Esophagus squamous epithelium (tissue), 5 donors: ENCODE measurements around the gene PDGFD. TPM values are rescaled to one million over a fixed set of nuclear protein-coding genes. Genes with fewer than 3 reads are reported as not detected.

ENCODE experiments used
- DNase-seq: peaks from one replicate; lab custom pipeline; 2025; lab: John Stamatoyannopoulos, UW
- H3K27ac ChIP-seq, 4 donors: fragments of 200-600 bp; sonication (generic); one replicate each; pipeline ENCODE4 v1.5.1; 2016 to 2019; ENCODE audit warnings: mild to moderate bottlenecking in 1 of 4
- H3K27me3 ChIP-seq, 4 donors: fragments of 200-600 bp; sonication (generic); 1 replicate in 3 of 4; 2 replicates in 1 of 4; pipeline versions ENCODE4 v1.5.1 to v1.6.0; 2017 to 2021; ENCODE audit warnings: antibody characterized with exemption in 1 of 4
- H3K36me3 ChIP-seq, 3 donors: fragments of 200-600 bp; sonication (generic); one replicate each; pipeline ENCODE4 v1.5.1; 2016 to 2019
- H3K4me1 ChIP-seq, 3 donors: fragments of 200-600 bp; sonication (generic); one replicate each; pipeline ENCODE4 v1.5.1; 2017 to 2019
- H3K4me3 ChIP-seq, 4 donors: fragments of 200-600 bp; sonication (generic); 1 replicate in 3 of 4; 2 replicates in 1 of 4; pipeline ENCODE4 v1.5.1; 2016 to 2019; ENCODE audit warnings: mild to moderate bottlenecking in 2 of 4, moderate library complexity in 1 of 4
- H3K9me3 ChIP-seq, 3 donors: fragments of 200-600 bp; sonication (generic); one replicate each; pipeline ENCODE4 v1.5.1; 2016 to 2019
- CTCF ChIP-seq, 6 experiments: fragments of 450-650 bp in 4 of 6; fragments of 200-600 bp in 2 of 6; sonication (generic) in 2 of 6; IDR thresholded peaks; one replicate each; pipeline ENCODE4 v1.5.1; 2016 to 2019; ENCODE audit warnings: antibody characterized with exemption in 6 of 6, mild to moderate bottlenecking in 4 of 6, moderate library complexity in 4 of 6
- POLR2A ChIP-seq, 4 donors: fragments of 450-650 bp; IDR thresholded peaks; one replicate each; pipeline ENCODE4 v1.6.1; 2017; ENCODE audit warnings: antibody characterized with exemption in 4 of 4, mild to moderate bottlenecking in 4 of 4, moderate library complexity in 3 of 4
- WGBS, 2 donors: methylation state at CpG; one replicate each; pipeline ENCODE4 v1.1.5; 2018; 5-methylcytosine and 5-hydroxymethylcytosine counted together
- intact Hi-C: fragments of 100-400 bp; cut with DNase I; formaldehyde crosslinking; loops from one replicate; pipeline ENCODE4 v1.15.0; 2022
- total RNA-seq, 4 donors: library from RNA; depleted of rRNA; stranded (reverse); fragments of >200 nt; gene quantifications; one replicate each; pipeline ENCODE4 v1.1.0, GENCODE V29; 2016
- donor health status: DM: yes; HTN: yes; CAD: no.

Gene PDGFD
- total RNA-seq, 4 donors from 2014 or later: 0.27 to 1.9 (median 1.1) TPM

- Histone ChIP-seq H3K36me3 (no peaks in the 10 kb centered on the region), H3K27me3 (no peaks in the 10 kb centered on the region), H3K4me3 (no peak overlapping the region), H3K4me1 (no peaks in the 10 kb centered on the region), H3K9me3 (no peaks in the 10 kb centered on the region), H3K27ac (no peak overlapping the region)
- WGBS, 2 donors: 40 to 43% methylated on average over 2 of the region's 2 CpGs
- no peak for DNase-seq
- intact Hi-C loops: no loop called here
- no peak for TF ChIP-seq POLR2A (IDR thresholded peaks at IDR 0.05)
- TF ChIP-seq CTCF (IDR thresholded peaks at IDR 0.05): no peak
Measured at GRCh38 chr11:104198576-104198975, 34.6 kb upstream of the PDGFD start.

GRCh38 chr11:104191124-104191523 lies 27.2 kb upstream of the PDGFD start:
- DNase-seq: no peak
- intact Hi-C loops: no loop called here
- no peaks in the 10 kb centered on the region for H3K4me1 ChIP-seq
- H3K27me3 ChIP-seq: no peaks in the 10 kb centered on the region
- H3K36me3 ChIP-seq: no peaks in the 10 kb centered on the region
- no peak overlapping the region for H3K4me3 ChIP-seq
- H3K27ac ChIP-seq: no peak overlapping the region
- no peak for TF ChIP-seq POLR2A (IDR thresholded peaks at IDR 0.05)
- WGBS, 2 donors: 73 to 84% methylated on average over 3 of the region's 3 CpGs
- H3K9me3 ChIP-seq: no peaks in the 10 kb centered on the region

GRCh38 chr11:104183593-104183992 lies 19.6 kb upstream of the PDGFD start:
- Histone ChIP-seq H3K4me1 (no peaks in the 10 kb centered on the region), H3K27ac (no peak overlapping the region), H3K4me3 (no peak overlapping the region), H3K36me3 (no peaks in the 10 kb centered on the region), H3K27me3 (no peaks in the 10 kb centered on the region), H3K9me3 (no peaks in the 10 kb centered on the region)
- intact Hi-C loops: no loop called here
- TF ChIP-seq POLR2A (IDR thresholded peaks at IDR 0.05): no peak
- no peak for TF ChIP-seq CTCF (IDR thresholded peaks at IDR 0.05)
- DNase-seq: no peak

- H3K4me1 ChIP-seq: no peaks in the 10 kb centered on the region
- intact Hi-C loops: no loop called here
- WGBS, 2 donors: 33 to 82% methylated on average over 1 of the region's 1 CpG
- no peak overlapping the region for H3K4me3 ChIP-seq
- H3K9me3 ChIP-seq: no peaks in the 10 kb centered on the region
- TF ChIP-seq CTCF (IDR thresholded peaks at IDR 0.05) (no peak), POLR2A (IDR thresholded peaks at IDR 0.05) (no peak)
- no peak overlapping the region for H3K27ac ChIP-seq
- no peaks in the 10 kb centered on the region for H3K27me3 ChIP-seq
- H3K36me3 ChIP-seq: no peaks in the 10 kb centered on the region
- DNase-seq: no peak
Measured at GRCh38 chr11:104175769-104176168, 11.8 kb upstream of the PDGFD start.

- peaks cover 0 to 2% (median 0%) of the 10 kb centered on the region in 3 donors for H3K4me1 ChIP-seq
- no peaks in the 10 kb centered on the region for H3K36me3 ChIP-seq
- no peaks in the 10 kb centered on the region for H3K9me3 ChIP-seq
- H3K4me3 ChIP-seq: no peak overlapping the region
- peaks cover 0 to 3% (median 0%) of the 10 kb centered on the region in 4 donors for H3K27me3 ChIP-seq
- no peak for DNase-seq
- no peak overlapping the region for H3K27ac ChIP-seq
- no peak for TF ChIP-seq POLR2A (IDR thresholded peaks at IDR 0.05)
- intact Hi-C loops: no loop called here
Measured at GRCh38 chr11:104169091-104169490, 5.1 kb upstream of the PDGFD start.

GRCh38 chr11:104165014-104165413 lies 1.1 kb upstream of the PDGFD start:
- TF ChIP-seq CTCF (IDR thresholded peaks at IDR 0.05): no peak
- no peak for TF ChIP-seq POLR2A (IDR thresholded peaks at IDR 0.05)
- no peak overlapping the region for H3K27ac ChIP-seq
- H3K4me1 ChIP-seq: peaks cover 0 to 16% (median 8%) of the 10 kb centered on the region in 3 donors
- H3K27me3 ChIP-seq: peaks cover 0 to 27% (median 0%) of the 10 kb centered on the region in 4 donors
- WGBS, 2 donors: 53 to 86% methylated on average over 5 to 7 of the region's 7 CpGs
- no peaks in the 10 kb centered on the region for H3K36me3 ChIP-seq
- intact Hi-C loops: no loop called here
- H3K4me3 ChIP-seq: no peak overlapping the region
- no peaks in the 10 kb centered on the region for H3K9me3 ChIP-seq
- no peak for DNase-seq
